Measurements from ENCODE around the gene DYSF. TPM values are rescaled to one million over a fixed set of nuclear protein-coding genes. Genes with fewer than 3 reads are reported as not detected.

The DYSF gene
- total RNA-seq, 1 experiment from 2014 or later = 5.5 TPM

DNA sequence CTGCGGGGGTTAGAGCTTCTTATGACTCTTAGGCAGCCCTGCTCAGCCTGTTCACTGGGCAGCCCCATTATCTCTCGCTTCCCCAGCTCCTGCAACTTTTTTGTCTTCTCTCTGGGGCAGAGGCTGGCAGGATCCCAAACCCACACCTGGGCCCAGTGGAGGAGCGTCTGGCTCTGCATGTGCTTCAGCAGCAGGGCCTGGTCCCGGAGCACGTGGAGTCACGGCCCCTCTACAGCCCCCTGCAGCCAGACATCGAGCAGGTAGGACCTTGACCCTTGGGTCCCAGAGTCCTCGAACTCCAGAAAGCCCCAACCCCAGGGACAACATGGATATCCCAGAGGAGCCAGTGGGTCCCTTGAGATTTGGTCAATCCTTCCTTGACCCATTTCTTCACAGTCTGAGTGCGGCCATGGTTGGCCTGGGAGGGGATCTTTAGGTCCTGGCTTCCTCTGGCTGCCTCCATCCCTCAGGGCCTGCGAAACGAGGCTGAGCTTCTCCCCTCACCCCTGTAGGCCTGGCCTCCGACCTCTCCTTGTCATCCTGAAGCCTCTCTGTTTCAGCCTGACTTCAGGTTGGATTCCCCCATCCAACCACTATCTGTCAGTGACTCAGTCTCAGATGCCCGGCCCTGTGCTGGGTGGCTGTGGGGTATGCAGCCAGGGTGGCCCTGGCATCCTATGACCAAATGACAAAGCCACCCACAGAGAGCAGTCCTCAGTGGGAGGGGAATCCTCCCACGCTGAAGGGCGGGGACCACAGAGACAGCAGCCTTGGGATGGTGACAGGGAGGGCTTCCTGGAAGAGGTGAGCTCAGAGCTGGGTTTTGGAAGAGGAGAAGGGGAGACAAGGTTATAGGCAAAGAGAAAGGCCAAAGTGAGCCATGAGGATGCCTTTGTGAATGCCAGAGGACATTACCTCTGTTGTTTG is 214.2 kb downstream of the DYSF start:
- Histone ChIP-seq H3K23me2 (ENCODE audit: insufficient read length, low read depth, low read length, poor library complexity, severe bottlenecking) (peaks cover 3% of the 10 kb centered on the region), H4K5ac (ENCODE audit: insufficient read length, low read depth, low read length) (no peak overlapping the region), H3K18ac (ENCODE audit: insufficient read length, low read depth, low read length) (no peak overlapping the region), H3T11ph (ENCODE audit: low read length) (no peak overlapping the region), H3K27ac (ENCODE audit: insufficient read length, low read depth, low read length) (no peak overlapping the region), H2BK5ac (ENCODE audit: insufficient read length, low read length) (no peak overlapping the region), H2AK5ac (ENCODE audit: insufficient read length, low read length) (no peak overlapping the region), H4K91ac (ENCODE audit: insufficient read length, low read depth, low read length) (no peak overlapping the region), H3K23ac (ENCODE audit: insufficient read length, low read depth, low read length) (no peak overlapping the region), H3K79me2 (ENCODE audit: insufficient read depth, low read length) (no peaks in the 10 kb centered on the region), H4K8ac (replicated peaks; ENCODE audit: insufficient read length, low read depth, low read length) (no peak overlapping the region), H3K79me1 (ENCODE audit: insufficient read depth, low read depth, low read length, poor library complexity, severe bottlenecking) (no peaks in the 10 kb centered on the region), H3K14ac (ENCODE audit: insufficient read depth, low read length) (no peak overlapping the region; the same call in 1 of the 2 replicates), H4K20me1 (ENCODE audit: control insufficient read depth, insufficient read depth, insufficient read length) (no peaks in the 10 kb centered on the region), H2AFZ (ENCODE audit: low read length) (no peak overlapping the region), H3K9ac (ENCODE audit: extremely low read depth, insufficient read length, low read length) (no peak overlapping the region), H3K9me3 (ENCODE audit: control insufficient read depth, low read depth, low read length) (no peaks in the 10 kb centered on the region), H2BK12ac (ENCODE audit: insufficient read length, low read depth, low read length) (no peak overlapping the region), H3K4me1 (ENCODE audit: insufficient read depth, low read length) (no peaks in the 10 kb centered on the region), H2BK15ac (ENCODE audit: low read depth, low read length) (no peak overlapping the region), H3K4ac (ENCODE audit: low read depth, low read length) (no peak overlapping the region), H2BK120ac (ENCODE audit: low read depth, low read length, poor library complexity, severe bottlenecking) (no peak overlapping the region), H3K27me3 (ENCODE audit: insufficient read depth, low read length) (no peaks in the 10 kb centered on the region), H3K56ac (ENCODE audit: insufficient read length, low read depth, low read length) (no peak overlapping the region), H2BK20ac (ENCODE audit: low read depth, low read length, poor library complexity, severe bottlenecking) (no peak overlapping the region), H3K4me2 (ENCODE audit: insufficient read depth, insufficient read length, low read length) (no peak overlapping the region)
- Mint-ChIP-seq H3K4me3 (no peak overlapping the region), H3K36me3 (ENCODE audit: insufficient read depth in 1 of 3, low read depth in 3 of 3) (no peaks in the 10 kb centered on the region; a peak in 3 of 7 replicates), H3K27me3 (ENCODE audit: low read depth) (no peaks in the 10 kb centered on the region), H3K4me1 (peaks cover 0 to 3% of the 10 kb centered on the region in 2 experiments; a peak in 1 of 4 replicates), H3K9me3 (no peaks in the 10 kb centered on the region; a peak in 1 of 5 replicates), H3K27ac (no peak overlapping the region)
- TF ChIP-seq, protein P1, sequence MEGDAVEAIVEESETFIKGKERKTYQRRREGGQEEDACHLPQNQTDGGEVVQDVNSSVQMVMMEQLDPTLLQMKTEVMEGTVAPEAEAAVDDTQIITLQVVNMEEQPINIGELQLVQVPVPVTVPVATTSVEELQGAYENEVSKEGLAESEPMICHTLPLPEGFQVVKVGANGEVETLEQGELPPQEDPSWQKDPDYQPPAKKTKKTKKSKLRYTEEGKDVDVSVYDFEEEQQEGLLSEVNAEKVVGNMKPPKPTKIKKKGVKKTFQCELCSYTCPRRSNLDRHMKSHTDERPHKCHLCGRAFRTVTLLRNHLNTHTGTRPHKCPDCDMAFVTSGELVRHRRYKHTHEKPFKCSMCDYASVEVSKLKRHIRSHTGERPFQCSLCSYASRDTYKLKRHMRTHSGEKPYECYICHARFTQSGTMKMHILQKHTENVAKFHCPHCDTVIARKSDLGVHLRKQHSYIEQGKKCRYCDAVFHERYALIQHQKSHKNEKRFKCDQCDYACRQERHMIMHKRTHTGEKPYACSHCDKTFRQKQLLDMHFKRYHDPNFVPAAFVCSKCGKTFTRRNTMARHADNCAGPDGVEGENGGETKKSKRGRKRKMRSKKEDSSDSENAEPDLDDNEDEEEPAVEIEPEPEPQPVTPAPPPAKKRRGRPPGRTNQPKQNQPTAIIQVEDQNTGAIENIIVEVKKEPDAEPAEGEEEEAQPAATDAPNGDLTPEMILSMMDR (conservative IDR thresholded peaks at IDR 0.05) = no peak
- no CpG with 5 or more reads among the region's 15 CpGs for WGBS (ENCODE audit: extremely low coverage, insufficient read length, low lambda C conversion rate)
- DNase-seq = peak; percentile 19

Data from H9 (cell line).